Esophagus mucosa (tissue), 1 donor: Measurements from ENCODE around the gene TYW3. TPM values are rescaled to one million over a fixed set of nuclear protein-coding genes. Genes with fewer than 3 reads are reported as not detected.
"Not testable (repeated sequence)": the region's sequence is repeated elsewhere in the genome, so short reads cannot be mapped to it uniquely, and the experiment has no call there.

ENCODE experiments used
- ATAC-seq: fragments of 200-7000 bp; cut with Tn5 transposase; one replicate; pipeline ENCODE4 v1.9.1; 2020
- total RNA-seq: library from RNA; stranded (reverse); gene quantifications from one replicate; pipeline ENCODE4 v1.2.4, GENCODE V29; 2023
- donor health status: DM: yes; HTN: yes; CAD: no.

TYW3 gene
- total RNA-seq, 1 donor from 2014 or later: 10.5 TPM

DNA sequence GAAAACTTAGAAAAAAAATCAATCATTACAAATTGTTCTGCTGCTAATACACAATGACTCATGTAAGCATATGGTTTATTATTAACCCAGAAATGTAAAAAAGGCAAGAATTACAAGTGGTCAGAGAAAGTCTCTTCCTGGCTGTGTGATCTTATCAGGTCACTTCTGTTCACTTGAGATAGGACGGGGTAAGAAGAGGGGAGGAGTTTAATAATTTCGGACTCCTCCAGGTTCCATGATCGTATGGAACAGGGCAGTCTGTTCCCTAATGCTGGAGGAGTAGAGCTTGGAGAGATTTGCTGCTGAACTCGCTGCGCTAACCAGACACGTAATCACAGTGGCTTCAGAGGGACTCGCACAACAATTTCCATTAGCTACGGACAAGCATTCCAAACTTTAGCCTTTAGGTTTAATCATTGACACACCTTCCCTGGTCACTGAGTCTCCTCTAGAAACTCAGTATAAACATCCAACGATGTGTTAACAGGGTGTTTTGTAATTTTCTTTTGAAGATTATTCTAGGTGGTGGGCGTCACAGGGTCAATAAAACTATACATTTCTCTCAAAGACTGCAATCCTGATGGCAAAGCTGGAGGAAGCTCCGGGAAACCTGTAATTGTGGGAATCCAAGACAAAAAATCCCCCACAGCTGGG lies 1.4 kb upstream of the TYW3 start:
- ATAC-seq: no peak

DNA sequence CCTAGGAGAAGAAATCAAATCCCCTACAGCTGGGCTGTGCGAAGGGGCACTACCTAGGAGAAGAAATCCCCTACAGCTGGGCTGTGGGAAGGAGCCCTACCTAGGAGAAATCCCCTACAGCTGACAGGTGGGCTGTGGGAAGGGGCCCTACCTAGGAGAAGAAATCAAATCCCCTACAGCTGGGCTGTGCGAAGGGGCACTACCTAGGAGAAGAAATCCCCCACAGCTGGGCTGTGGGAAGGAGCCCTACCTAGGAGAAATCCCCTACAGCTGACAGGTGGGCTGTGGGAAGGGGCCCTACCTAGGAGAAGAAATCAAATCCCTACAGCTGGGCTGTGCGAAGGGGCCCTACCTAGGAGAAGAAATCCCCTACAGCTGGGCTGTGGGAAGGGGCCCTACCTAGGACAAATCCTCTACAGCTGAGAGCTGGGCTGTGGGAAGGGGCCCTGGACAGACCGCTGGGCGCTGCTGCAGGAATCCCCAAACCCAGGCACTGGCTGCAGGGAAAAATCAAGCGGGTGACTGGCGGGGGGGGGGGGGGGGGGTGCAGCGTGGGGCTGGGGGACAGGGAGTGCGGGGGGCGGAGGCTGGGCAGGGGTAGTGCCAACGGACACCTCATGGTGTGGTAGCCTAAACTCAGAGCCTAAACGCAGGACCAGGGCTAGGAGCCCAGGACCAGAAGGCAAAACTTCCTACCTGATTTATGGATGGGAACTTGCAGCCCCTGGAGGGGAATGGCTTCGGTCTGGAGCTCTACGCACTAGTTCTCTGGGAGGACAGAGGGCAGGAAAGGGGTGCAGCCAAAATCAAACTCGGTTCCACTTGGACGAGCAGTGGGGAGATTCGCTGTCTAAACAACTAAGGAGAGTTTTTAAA lies 643 bp upstream of the TYW3 start:
- peak; percentile 42 for ATAC-seq

DNA sequence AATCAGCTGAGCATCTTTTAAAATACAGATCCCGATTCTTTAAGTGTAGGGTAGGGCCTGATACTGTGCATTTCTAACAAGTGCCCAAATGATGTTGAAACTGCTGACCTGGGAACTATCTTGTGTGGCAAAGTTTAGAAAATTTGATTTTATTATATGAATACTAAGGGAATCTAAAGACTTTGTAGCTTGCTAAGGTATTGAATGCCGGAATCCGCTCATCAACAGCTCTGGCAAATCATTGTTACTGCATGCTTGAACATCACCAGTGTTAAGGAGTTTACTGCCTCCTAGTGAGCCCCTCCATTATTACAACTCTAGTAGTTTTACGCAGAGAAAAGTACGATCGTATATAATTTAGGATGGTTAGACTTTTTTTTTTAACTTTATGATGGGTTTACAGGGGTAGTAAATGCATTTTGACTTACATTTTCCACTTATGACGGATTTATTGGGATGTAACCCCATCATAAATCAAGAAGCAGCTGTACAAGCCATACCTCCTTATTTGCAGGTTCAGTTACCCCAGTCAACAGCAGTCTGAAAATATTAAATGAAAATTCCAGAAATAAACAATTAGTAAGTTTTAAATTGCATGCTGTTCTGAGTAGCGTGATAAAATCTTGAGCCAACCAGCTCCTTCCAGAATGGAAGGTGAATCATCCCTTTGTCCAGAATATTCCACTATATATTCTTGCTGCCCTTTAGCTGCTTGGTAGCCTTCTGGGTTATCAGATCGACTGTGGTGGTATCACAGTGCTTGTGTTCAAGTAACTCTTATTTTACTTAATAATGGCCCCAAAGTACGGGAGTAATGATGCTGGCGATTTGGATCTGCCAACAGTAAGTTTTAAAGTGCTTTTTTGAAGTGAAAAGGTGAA lies 892 bp downstream of the TYW3 start:
- peak; percentile 78 for ATAC-seq

DNA sequence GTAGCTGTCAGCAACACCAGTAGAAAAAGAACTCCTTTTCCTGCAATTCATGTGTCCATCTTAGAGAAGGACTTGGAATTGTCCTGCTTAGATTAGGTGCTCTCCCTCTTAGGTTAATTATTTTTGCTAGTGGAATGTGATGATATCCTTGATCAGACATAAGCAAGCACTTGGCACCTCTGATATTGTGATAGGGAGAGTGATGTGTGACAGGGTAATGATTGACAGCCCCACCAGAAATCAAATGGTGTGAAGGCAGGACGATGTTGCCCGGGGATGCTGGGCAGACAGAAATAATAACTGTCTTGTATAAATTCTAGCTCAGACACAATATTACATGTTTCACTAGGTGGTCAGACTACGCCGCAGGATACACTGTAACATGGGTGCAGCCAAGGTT lies 4.4 kb downstream of the TYW3 start:
- ATAC-seq: no peak

DNA sequence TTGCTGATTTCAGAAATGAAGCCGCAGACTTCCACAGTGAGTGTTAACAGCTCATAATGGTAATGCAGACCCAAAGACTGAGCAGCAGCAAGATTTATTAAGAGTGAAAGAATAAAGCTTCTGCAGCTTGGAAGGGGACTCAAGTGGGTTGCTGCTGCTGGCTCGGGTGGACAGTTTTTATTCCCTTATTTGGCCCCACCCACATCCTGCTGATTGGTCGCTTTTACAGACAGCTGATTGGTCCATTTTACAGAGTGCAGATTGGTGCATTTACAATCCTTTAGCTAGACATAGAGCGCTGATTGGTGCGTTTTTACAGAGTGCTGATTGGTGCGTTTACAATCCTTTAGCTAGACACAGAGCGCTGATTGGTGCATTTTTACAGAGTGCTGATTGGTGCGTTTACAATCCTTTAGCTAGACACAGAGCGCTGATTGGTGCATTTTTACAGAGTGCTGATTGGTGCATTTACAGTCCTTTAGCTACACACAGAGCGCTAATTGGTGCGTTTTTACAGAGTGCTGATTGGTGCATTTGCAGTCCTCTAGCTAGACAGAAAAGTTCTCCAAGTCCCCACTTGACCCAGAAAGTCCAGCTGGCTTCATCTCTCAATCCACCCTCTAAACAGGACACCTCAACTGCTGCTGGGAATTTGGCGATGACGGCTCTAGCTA lies 7.5 kb downstream of the TYW3 start:
- not testable (repeated sequence) for ATAC-seq

DNA sequence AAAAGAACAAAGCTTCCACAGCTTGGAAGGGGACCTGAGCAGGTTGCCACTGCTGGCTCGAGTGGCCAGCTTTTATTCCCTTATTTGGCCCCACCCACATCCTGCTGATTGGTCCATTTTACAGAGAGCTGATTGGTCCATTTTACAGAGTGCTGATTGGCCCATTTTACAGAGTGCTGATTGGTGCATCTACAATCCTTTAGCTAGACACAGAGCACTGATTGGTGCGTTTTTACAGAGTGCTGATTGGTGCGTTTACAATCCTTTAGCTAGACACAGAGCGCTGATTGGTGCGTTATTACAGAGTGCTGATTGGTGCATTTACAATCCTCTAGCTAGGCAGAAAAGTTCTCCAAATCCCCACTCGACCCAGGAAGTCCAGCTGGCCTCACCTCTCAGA lies 12.3 kb downstream of the TYW3 start:
- ATAC-seq: not testable (repeated sequence)

DNA sequence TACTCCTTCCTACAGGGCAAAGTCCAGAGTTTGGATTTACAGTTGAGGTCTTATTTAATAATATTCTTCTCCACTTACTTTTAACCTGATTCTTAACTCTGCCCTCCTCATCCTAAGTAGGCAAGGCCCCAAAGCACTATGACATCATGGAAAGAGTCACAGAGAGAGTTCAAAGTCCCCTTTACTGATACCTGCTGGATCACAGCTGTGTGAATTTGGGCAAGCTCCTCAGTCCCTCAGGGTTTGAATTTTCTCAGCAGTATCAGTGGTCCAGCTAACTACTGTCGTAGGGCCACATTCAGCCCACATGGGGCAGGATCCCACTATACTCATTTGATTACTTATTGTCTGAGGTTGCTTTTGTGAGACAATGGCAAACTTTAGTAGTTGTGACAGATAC lies 16.0 kb downstream of the TYW3 start:
- ATAC-seq: no peak

DNA sequence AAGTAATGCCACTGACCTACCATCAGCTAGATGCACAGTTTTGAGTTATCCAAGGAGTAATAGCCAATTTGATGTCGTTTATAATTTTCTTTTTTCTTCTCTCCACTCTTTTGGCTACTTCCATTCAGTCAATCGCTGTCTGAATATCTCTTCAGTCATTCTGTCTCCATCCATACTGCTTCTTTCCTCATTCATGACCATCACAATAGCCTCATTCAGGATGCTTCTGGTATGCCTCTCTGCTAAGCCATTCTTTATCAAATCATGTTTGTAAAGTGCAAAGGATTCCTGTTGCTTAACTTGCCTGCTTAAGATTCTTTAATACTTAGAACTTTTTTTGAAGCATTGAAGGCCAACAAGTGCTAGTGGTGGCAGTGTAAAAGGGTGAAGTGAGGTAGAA lies 20.2 kb downstream of the TYW3 start:
- no peak for ATAC-seq

DNA sequence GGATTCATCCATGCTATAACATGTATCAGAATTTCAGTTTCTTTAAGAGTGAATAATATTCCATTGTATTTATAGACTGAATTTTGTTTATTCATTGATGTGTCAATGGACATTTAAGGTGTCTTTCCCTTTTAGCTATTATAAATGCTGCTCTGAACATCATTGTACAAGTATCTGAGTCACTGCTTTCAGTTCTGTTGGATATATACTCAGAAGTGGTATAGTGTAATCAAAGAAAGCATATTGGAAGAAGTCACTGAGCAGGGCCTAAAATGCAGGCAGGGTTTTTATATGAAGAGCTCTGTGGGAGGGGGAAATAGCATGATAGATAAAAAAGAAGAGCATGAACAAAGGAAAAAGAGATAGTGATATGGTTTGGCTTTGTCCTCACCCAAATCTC lies 22.5 kb downstream of the TYW3 start:
- ATAC-seq: no peak

DNA sequence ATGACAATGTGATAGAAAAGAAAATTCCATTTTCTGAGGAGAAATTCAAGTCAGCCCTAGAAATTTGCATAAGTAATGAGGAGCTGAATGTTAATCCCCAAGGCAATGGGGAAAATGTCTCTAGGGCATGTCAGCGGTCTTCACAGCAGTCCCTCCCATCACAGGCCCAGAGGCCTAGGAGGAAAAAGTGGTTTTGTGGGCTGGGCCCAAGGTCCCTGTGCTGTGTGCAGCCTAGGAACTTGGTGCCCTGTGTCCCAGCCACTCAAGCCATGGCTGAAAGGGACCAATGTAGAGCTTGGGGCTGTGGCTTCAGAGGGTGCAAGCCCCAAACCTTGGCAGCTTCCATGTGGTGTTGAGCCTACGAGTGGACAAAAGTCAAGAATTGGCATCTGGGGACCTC lies 23.7 kb downstream of the TYW3 start:
- ATAC-seq: not testable (repeated sequence)

DNA sequence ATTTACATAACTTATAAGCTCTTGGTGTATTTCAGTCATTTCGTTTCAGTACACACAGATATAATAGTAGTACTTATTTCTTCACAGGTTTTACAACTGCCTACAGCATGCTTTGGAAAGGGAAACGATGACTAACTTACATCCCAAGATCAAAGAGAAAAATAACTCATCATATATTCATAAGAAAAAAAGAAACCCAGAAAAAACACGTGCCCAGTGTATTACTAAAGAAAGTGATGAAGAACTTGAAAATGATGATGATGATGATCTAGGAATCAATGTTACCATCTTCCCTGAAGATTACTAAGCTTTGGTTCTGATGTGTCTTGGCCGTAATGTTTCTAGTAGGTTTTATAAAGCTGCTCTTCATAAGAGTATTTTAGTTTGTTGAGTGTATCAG lies 30.9 kb downstream of the TYW3 start:
- ATAC-seq: no peak

DNA sequence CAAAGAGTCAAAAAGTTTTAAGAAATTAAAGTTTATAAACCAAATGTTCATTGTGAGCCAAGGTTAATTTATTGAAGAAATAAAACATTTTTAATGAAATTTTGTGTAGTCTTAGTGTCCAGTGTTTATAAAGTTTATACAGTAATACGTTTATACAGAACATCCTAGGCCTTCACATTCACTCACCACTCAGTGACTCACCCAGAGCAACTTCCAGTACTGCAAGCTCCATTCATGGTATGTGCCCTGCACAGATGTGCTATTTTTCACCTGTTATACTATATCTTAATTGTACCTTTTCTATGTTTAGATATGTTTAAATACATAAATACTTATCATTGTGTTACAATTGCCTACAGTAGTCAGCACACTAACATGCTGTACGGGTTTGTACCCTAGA lies 33.6 kb downstream of the TYW3 start:
- no peak for ATAC-seq

DNA sequence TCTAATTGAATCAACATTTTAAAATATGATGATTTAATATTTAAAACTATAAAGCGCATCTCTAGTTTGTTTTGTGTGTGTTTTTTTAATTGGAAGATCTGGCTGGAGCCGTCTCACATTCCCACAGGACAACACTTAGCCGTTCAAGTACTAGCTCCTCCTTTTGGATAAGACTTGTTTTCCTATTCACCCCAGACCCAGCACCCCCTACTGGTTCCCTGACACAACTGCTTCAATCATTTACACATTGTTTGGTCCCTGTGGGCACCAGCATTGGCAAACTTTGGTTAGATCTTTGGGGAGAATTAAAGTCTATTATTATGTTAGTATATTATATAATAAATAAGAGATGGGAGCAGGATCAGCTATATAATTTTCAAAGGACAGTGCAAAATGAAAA lies 34.5 kb downstream of the TYW3 start:
- no peak for ATAC-seq

DNA sequence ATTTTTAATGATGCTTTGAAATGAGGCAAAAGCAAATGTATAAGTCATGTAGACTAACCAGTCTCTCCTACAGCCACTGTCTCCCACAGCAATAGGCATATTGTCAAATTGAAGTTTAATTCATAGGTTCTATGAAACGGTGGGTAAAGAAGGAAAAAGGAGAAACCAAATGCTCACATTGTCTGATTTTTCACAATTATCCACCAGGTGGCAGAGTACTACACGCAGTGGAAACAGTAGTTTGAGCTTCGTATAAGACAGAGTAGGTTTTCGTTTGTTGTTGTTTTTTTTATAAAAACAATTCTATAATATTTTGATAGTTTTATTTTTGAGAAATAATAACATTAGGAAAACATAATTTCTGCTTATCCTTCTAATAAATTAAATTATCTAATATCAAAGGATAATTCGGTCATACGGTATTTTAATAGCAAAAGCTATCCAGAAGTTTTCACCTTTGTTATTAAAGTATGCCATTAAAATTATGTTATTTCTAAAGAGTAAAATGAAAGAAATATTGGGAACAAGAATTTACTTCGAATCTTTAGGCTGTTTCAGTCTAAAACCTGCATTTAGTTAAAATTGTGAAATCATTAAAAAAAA lies 39.1 kb downstream of the TYW3 start:
- ATAC-seq: no peak

DNA sequence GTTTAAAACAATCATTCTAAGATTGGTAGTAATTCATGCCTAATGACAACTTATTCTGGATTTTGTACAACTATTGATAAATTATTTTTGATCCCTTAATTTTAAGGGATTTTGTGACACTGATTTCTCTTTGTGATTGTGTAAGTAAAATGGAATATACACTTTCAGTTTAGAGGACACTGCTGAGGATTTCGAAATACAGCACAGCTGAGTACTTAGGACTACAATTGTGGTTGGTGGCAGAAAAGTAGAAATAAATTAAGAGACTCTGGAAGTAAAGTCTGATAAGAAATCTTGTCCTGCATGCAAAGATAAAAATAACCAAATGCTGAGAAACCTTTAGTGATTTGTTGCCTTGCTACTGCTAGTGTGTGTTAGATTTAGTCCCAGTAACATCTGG lies 40.0 kb downstream of the TYW3 start:
- ATAC-seq: no peak

DNA sequence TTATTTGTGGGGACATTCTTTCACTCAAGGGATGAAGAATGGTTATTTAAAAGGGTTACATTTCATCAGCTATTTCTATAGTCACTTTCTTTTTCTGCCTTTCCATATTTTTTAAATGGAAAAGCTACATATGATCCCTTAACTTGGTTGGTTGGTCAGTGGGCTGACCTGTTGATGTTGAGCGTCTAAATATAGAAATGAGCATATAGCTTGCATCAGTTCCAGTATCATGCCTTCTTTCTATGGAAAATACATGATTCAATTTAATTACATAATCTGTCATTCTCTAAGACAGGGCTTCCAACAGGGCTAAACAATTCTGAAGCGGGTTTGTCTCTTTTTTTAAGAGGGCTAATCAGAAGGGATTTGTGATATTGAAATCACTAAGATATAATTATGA lies 40.6 kb downstream of the TYW3 start:
- ATAC-seq: no peak

DNA sequence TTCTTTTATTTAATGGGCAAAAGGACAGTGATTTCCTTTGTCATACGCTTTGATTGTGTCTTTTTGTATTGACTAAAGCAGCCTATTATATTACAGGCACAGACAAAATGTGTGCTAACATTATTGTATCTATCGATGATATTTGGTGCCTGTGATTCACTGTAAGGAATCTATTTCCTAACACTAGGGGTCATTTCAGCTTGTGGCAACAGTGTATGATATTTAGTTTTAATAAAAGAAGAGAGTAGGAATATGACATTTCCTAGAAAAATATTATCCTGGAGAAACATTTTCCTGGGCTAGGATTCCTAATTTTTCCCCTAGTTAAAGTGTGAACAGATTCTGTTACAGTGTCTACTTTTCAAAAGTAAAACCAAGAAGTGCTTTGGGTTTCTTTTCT lies 42.8 kb downstream of the TYW3 start:
- ATAC-seq: no peak

DNA sequence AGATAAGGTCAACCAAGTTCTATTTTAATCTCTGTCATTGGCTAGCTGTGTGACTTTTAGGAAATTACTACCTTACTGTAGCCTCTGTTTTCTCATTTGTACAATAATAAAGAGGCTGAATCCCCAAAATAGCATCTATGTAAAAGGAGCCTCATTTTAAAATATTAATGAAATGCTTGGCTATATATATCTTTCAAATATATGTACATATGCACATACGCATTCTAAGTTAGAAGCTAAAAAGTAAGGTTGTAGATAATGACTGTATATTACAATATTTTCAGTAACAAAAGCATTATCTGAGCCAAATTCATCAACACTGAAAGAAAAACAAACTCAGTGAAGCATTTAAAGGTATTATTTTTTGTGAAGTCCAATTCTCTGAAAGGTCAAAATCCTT lies 44.6 kb downstream of the TYW3 start:
- no peak for ATAC-seq

DNA sequence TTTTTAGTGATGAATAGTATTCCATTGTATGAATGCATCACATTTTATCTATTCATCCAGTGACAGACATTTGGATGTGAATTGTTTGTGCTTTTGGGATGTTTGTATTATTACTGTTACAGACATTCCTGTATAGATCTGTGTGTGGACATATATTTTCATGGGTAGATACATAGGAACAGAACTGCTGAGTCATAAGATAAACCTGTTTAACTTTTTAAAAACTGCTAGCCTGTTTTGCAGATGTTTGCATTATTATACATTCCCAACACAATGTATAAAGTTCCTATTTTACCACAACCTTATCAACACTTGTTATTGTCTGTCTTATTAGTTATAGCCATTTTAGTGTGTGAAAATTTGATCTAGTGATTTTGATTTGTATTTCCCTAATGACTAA lies 46.8 kb downstream of the TYW3 start:
- ATAC-seq: no peak

DNA sequence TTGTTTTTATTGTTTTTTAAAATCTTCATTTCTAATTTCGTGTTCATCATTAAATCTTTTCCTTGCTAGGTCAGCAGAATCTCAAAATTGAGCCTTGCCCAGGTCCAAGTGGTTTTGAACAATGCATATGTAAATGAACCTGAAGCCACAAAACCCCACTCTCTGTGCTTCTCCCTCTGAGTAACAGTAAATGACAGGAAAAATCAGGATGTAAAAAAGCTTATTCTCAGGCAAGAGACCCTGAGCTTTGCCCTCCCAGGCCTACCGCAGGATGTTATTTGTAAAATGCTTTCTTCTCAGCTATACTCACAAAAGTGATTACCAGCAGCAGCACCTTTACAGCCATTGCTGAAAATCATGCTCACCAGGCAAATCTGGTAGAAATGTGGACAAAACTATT lies 47.6 kb downstream of the TYW3 start:
- no peak for ATAC-seq

DNA sequence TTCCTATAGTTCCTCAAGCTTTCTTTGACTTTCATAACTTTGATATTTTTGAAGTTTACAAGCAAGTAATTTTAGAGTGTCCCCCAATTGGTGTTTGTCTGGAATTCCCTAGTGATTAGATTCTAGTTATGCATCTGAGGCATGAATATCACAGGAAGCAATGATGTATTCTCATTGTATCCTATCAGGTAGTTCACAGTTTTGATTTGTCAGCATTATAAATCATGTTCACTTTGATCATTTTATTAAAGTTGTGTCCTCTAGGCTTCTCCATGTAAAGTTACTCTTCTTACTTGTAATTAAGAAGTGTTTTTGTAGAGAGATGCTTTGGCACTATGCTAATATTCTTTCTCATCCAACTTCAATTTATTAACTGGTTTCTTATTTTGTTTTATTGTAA lies 53.0 kb downstream of the TYW3 start:
- no peak for ATAC-seq

DNA sequence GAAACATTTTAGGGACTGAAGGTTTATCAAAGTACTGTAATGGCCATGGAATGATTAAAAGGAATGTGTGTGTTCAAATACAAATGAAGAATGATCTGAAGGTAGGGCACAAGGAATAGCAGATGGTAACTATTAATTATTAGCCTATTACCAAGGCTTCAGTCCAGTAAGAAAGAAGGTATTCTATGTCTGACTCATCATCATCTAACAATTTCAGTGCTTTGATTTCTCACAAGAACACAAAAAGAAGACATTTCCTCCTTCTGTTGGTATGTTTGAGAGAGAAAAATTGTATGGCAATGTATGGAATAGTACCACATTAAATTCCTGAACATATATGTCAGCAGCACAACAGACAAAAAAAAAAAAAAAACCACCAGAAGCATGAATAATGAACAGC lies 57.5 kb downstream of the TYW3 start:
- ATAC-seq: no peak
